ENCODE measurements around the gene SLC52A1. TPM values are rescaled to one million over a fixed set of nuclear protein-coding genes. Genes with fewer than 3 reads are reported as not detected.

SLC52A1 gene
- total RNA-seq, 4 donors from 2014 or later: 1.3 to 6.0 (median 3.4) TPM; not detected in 1

DNA sequence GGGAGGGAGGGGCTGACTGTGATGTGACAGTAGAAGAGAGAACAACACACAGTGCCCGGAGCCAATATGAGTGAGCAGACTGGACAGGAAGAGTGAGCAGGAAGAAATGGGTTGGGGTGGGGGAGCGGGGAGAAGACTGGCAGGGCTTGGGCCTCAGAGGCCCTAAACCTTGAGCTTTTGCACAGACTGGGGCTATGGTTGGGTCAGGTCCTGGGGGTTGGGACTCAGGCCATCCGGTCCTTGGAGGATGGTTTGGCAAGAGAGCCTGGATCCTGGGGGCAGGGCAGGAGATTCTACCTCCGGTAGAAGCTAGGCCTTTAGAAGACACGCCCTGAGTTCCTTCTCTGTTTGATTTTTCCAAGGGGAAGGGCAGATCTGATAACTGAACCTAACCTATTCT is 48.8 kb downstream of the SLC52A1 start:
- intact Hi-C loops (cut with DNase I; ENCODE audit: low total_unique reads) (loop anchor here (10.0 kb wide), 1 partner anchor 52 kb away; the partner anchor contains the start of gene GP1BA), in situ Hi-C loops (cut with MboI; ENCODE audit: low pct_ligation_motif_present in 1 of 4, low pct_unique_long_range_greater_than_20kb in 1 of 4, low sequenced_read_pairs in 3 of 4) (loop anchor here in 1 of 4 donors (5.0 kb wide), 1 partner anchor 74 kb away; no protein-coding TSS in a partner anchor)
- Histone ChIP-seq H3K27ac (peak overlapping the region; percentile 93 to 97 (median 94)), H3K36me3 (no peaks in the 10 kb centered on the region), H3K27me3 (no peaks in the 10 kb centered on the region), H3K9me3 (no peaks in the 10 kb centered on the region), H3K4me3 (peak overlapping the region; percentile 66 to 91 (median 84)), H3K4me1 (peaks cover 13 to 28% (median 27%) of the 10 kb centered on the region in 4 donors)
- DNase-seq: peak; percentile 37
- WGBS, 2 donors (ENCODE audit: low coverage in 1 of 2): 20% methylated on average over 5 of the region's 5 CpGs; no CpG with 5 or more reads in 1 of the 2 donors
- TF ChIP-seq POLR2A (IDR thresholded peaks at IDR 0.05) (no peak), POLR2AphosphoS5 (IDR thresholded peaks at IDR 0.05) (no peak), EP300 (IDR thresholded peaks at IDR 0.05; ENCODE audit: low read depth) (no peak)
- TF ChIP-seq, protein P1, sequence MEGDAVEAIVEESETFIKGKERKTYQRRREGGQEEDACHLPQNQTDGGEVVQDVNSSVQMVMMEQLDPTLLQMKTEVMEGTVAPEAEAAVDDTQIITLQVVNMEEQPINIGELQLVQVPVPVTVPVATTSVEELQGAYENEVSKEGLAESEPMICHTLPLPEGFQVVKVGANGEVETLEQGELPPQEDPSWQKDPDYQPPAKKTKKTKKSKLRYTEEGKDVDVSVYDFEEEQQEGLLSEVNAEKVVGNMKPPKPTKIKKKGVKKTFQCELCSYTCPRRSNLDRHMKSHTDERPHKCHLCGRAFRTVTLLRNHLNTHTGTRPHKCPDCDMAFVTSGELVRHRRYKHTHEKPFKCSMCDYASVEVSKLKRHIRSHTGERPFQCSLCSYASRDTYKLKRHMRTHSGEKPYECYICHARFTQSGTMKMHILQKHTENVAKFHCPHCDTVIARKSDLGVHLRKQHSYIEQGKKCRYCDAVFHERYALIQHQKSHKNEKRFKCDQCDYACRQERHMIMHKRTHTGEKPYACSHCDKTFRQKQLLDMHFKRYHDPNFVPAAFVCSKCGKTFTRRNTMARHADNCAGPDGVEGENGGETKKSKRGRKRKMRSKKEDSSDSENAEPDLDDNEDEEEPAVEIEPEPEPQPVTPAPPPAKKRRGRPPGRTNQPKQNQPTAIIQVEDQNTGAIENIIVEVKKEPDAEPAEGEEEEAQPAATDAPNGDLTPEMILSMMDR (IDR thresholded peaks at IDR 0.05): no peak

Other genes starting within 250 kb of the SLC52A1 start
- 1 to 10 TPM in 2 of 4 donors, under 1 TPM in 1, not detected in 1; 0.68 to 5.2 (median 1.9) TPM for gene VMO1, start 249.1 kb downstream of the SLC52A1 start, total RNA-seq
- 1 to 10 TPM in 1 of 4 donors, under 1 TPM in 1, not detected in 2; 0.41 to 1.7 TPM for gene GLTPD2, start 246.5 kb downstream of the SLC52A1 start, total RNA-seq
- gene PSMB6, start 239.3 kb downstream of the SLC52A1 start, total RNA-seq: 100 to 1,000 TPM in 2 of 4 donors, 10 to 100 TPM in 2; 34.0 to 111 (median 80.9) TPM
- gene PLD2, start 228.3 kb downstream of the SLC52A1 start, total RNA-seq: 10 to 100 TPM; 13.9 to 81.9 (median 18.9) TPM
- 100 to 1,000 TPM; 128 to 406 (median 181) TPM for gene MINK1, start 202.1 kb downstream of the SLC52A1 start, total RNA-seq
- 1 to 10 TPM in 3 of 4 donors, not detected in 1; 1.8 to 3.2 (median 2.1) TPM for gene C17orf107, start 135.9 kb downstream of the SLC52A1 start, total RNA-seq
- gene CHRNE, start 132.3 kb downstream of the SLC52A1 start, total RNA-seq: under 1 TPM in 1 of 4 donors, not detected in 3; 0.32 TPM
- gene GP1BA, start 103.1 kb downstream of the SLC52A1 start, total RNA-seq: not detected
- gene SLC25A11, start 95.4 kb downstream of the SLC52A1 start, total RNA-seq: 100 to 1,000 TPM in 1 of 4 donors, 10 to 100 TPM in 3; 62.4 to 120 (median 83.9) TPM
- 100 to 1,000 TPM in 1 of 4 donors, 10 to 100 TPM in 3; 57.2 to 348 (median 73.7) TPM for gene RNF167, start 95.2 kb downstream of the SLC52A1 start, total RNA-seq
- gene PFN1, start 86.9 kb downstream of the SLC52A1 start, total RNA-seq: 1,000 to 10,000 TPM in 1 of 4 donors, 100 to 1,000 TPM in 3; 743 to 1,049 (median 945) TPM
- 100 to 1,000 TPM in 1 of 4 donors, 10 to 100 TPM in 1, 1 to 10 TPM in 2; 2.5 to 211 (median 12.9) TPM for gene ENO3, start 84.3 kb downstream of the SLC52A1 start, total RNA-seq
- gene SPAG7, start 67.6 kb downstream of the SLC52A1 start, total RNA-seq: 10 to 100 TPM in 3 of 4 donors, 1 to 10 TPM in 1; 8.2 to 64.7 (median 47.4) TPM
- 10 to 100 TPM; 35.9 to 71.8 (median 51.8) TPM for gene CAMTA2, start 47.8 kb downstream of the SLC52A1 start, total RNA-seq
- gene INCA1, start 37.9 kb downstream of the SLC52A1 start, total RNA-seq: 1 to 10 TPM in 2 of 4 donors, not detected in 2; 1.8 to 2.2 TPM
- 100 to 1,000 TPM; 106 to 125 (median 114) TPM for gene KIF1C, start 37.5 kb downstream of the SLC52A1 start, total RNA-seq
- 10 to 100 TPM in 1 of 4 donors, 1 to 10 TPM in 3; 6.0 to 11.6 (median 8.6) TPM for gene ZFP3, start 43.0 kb upstream of the SLC52A1 start, total RNA-seq
- gene ZNF232, start 76.5 kb upstream of the SLC52A1 start, total RNA-seq: 10 to 100 TPM in 2 of 4 donors, 1 to 10 TPM in 2; 6.8 to 69.6 (median 27.2) TPM
- under 1 TPM in 2 of 4 donors, not detected in 2; under 0.01 to 0.82 TPM for gene USP6, start 80.6 kb upstream of the SLC52A1 start, total RNA-seq
- gene ZNF594, start 156.4 kb upstream of the SLC52A1 start, total RNA-seq: 10 to 100 TPM in 1 of 4 donors, 1 to 10 TPM in 3; 1.5 to 17.0 (median 4.5) TPM
- 1 to 10 TPM in 2 of 4 donors, under 1 TPM in 1, not detected in 1; 0.82 to 9.1 (median 2.6) TPM for gene SCIMP, start 199.4 kb upstream of the SLC52A1 start, total RNA-seq
- gene RABEP1, start 246.9 kb upstream of the SLC52A1 start, total RNA-seq: 10 to 100 TPM; 23.6 to 43.8 (median 36.0) TPM

Data from transverse colon (tissue), 4 donors.